ENCODE results near the gene GET3. TPM values are rescaled to one million over a fixed set of nuclear protein-coding genes. Genes with fewer than 3 reads are reported as not detected.

The GET3 gene
- total RNA-seq: 100 and 112 TPM in 2 replicates

DNA sequence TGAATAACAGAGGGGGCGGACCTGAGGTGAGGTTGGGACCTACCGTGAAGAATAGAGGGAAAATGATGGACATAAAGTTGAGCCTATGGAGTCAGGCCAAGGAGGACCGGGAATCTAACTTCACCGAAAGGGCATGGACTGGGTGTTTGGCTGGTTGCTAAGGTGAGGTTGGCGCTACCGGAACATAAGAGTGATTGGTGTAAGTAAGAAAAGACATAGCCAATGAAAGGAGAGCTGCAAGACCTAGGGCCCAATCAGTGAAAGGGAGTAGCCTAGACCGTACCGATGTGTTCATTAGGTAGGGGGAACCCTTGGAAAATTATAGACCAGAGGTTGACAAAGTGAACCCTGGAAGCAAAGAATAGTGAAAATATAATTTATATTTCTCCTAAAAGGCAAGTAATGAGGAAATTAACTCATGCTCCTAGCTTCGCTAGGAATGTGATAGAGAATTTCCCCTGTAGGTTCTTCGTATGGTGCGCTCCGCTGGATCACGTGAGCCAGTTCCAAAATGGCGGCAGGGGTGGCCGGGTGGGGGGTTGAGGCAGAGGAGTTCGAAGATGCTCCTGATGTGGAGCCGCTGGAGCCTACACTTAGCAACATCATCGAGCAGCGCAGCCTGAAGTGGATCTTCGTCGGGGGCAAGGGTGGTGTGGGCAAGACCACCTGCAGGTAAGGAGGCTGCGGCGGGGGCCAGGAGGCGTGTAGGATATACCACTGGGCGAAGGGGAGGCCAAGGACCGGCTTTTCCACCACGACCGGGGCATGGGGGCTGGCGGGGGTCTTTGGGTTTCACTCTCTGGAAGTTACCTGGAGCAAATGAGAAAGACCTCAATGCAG, at the start of gene GET3:
GET3 (plus strand) TSS at position 503 of the 840 bp plus-strand sequence; CDS start at position 512, 9 bp downstream.

DNA sequence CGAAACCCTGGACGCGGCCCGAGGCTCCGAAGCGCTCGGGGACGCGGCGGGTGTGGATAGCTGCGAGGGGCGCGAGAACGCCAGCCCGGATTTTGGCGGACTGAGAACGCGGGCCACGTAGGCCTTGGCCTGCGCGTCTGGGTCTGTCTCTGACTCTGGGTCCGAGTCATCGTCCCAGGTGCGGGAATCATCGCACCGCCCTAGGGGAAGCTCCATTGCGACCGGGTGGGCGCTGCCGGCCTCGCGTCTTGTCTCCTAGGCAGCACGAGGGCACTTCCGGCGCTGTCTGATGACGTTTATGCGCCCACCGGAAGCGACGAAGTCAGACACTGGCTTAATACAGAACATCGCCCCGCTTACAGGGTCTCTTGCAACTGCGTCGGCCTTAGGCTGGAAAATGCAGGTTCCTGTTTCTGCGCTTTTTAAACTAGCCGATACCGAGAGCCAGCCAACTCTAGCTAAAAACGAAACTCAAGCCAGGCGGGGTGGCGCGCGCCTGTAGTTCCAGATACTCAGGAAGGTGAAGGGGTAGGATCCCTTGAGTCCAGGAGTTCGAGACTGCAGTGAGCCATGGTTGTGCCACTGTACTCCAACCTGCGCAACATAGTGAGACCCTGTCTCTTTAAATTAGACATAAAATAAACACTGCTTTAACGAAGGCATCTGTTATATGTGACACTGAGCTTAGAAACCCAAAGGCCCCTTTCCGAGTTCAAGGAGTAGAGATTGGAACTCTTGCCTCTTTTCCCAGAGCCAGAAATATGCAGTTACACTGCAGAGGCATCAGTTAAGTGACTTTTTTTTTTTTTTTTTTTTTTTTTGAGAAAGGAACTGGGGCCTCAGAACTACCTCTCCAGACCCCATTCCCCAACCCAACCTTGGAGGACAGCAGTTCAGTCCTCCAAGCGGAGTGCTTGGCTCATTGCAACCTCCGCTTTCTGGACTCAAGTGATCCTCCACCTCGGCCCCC, 40.6 kb upstream of the GET3 start, which contains the start of gene FBXW9:
FBXW9 (minus strand) TSS at position 266 of the 970 bp plus-strand sequence; CDS start at position 216, 50 bp downstream.

DNA sequence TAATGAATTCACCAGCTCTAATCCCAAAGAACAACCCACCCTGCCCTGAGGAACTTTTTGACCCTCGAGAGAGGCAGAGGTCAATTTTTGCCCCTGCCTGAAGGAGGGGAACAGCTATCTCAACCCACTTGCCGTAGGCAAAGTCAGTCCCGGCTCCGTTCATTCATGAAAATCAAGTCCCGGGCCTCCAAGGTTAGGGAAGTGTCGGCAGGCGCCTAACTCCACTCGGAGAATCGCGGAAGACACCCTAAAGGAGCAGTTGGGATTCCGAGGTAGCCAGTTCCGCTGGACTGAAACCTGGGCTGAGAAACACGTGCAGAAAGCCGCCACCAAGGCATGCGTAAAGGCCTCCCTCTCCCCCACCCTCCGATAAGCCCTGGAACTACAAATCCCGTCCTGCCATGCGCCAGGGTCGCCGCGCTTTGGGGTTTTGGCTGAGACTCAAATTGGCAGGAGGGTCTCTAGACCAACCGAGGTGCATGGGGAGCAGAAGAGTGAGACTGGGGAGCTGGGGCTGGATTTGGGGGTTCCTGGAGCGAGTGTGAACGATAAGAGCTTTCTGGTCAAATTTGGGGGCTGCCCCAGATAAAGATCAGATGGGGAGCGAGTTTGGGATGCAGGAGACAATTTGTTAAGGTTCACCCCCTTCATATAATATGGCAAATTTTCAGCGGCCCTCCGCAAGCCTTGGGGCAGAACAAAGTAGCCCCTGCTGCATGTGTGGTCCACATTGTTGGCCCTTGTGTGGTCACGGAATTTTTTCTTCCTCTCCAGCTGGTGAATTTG, 13.5 kb upstream of the GET3 start, which contains the start of gene TNPO2:
TNPO2 (minus strand) TSS at position 292 of the 786 bp plus-strand sequence. CDS start 2,955 bp downstream, outside the sequence.

DNA sequence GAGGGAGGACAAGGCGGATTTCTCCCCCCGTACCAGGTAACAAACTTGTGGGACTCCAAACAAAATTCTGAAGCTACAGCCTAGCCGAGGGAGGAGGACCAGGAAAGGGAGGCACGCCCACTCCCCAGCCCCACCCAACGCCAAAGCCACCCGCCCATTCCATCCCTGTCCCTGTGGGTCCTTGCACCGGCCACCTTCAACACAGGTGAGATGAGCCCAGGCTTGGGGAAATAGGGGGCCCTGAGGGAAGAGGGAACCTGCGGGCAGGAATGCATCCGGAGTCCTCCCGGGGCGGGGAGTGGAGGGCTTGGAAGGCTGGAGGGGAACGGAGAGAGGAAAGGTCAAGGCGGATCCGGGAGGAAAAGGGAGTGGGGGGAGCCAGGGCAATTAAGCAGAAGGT, 14.3 kb downstream of the GET3 start, which contains the start of gene BEST2:
BEST2 (plus strand) TSS at position 157 of the 400 bp plus-strand sequence. CDS start 802 bp downstream, outside the sequence.

DNA sequence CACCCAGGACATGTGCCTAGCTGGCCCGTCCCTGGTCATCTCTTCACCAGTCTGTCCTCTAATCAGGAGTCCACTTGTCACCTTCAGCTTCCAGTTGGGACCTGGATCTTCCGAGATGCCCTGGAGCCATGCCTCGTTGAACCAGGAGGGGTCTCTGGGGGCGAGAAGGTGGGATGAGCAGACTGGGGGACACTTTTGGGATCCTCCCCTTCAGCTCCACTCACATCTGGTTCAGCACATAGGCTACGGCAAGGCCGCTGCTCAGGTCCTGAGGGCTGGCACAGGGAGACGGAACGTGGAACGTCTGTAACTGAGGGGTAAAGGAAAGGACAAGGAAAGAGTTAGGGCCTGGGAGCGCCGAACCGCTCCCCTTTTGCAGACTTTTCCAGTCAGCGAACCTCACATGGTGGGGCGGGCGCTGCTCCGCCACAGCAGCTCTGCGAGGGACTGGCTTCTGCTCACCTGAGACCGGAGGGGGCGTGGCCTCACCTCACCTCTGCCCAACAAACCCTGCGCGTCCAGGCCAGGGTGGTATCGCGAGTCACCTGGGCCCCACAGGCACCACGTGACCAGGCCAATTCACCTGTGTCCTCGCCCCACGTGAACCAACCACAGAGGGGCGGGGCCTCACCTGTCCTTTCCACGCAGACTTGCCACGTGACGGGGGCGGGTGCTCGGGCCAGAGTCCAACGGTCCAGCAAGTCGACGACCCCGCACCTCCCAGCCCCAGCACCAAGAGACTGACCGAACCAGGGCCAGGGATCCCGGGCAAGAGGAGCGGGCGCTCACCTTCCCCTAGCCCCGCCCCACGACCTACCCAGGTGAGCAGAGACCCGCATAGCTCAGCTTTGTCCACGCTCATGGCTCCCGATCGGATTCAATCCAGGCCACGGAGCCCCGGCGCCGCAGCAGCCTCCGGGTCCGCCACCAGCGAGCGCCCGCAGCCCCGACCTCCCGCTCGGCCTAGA, 37.6 kb downstream of the GET3 start, which contains the start of gene HOOK2:
HOOK2 (minus strand) TSS at position 965 of the 968 bp plus-strand sequence; CDS start at position 862, 103 bp downstream.

DNA sequence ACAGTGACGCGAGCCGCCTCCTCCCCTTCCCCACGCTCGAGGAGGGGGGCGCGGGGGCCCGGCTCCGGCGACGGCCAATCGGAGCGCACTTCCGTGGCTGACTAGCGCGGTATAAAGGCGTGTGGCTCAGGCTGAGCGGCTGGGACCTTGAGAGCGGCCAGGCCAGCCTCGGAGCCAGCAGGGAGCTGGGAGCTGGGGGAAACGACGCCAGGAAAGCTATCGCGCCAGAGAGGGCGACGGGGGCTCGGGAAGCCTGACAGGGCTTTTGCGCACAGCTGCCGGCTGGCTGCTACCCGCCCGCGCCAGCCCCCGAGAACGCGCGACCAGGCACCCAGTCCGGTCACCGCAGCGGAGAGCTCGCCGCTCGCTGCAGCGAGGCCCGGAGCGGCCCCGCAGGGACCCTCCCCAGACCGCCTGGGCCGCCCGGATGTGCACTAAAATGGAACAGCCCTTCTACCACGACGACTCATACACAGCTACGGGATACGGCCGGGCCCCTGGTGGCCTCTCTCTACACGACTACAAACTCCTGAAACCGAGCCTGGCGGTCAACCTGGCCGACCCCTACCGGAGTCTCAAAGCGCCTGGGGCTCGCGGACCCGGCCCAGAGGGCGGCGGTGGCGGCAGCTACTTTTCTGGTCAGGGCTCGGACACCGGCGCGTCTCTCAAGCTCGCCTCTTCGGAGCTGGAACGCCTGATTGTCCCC, 54.2 kb downstream of the GET3 start, which contains the start of gene JUNB:
JUNB (plus strand) TSS at position 142 of the 706 bp plus-strand sequence; CDS start at position 428, 286 bp downstream.

Other genes starting within 250 kb of the GET3 start
- 7.9 and 9.3 TPM in 2 replicates for gene ZNF564, start 186.0 kb upstream of the GET3 start, total RNA-seq
- 5.3 and 7.5 TPM in 2 replicates for gene ZNF490, start 126.7 kb upstream of the GET3 start, total RNA-seq
- 14.7 and 17.7 TPM in 2 replicates for gene ZNF791, start 126.6 kb upstream of the GET3 start, total RNA-seq
- gene MAN2B1, start 70.8 kb upstream of the GET3 start, total RNA-seq: 26.0 and 31.8 TPM in 2 replicates
- 8.5 and 11.5 TPM in 2 replicates for gene WDR83, start 70.7 kb upstream of the GET3 start, total RNA-seq
- gene DHPS, start 55.6 kb upstream of the GET3 start, total RNA-seq: 47.2 and 63.5 TPM in 2 replicates
- not detected in 2 replicates for gene GNG14, start 49.5 kb upstream of the GET3 start, total RNA-seq
- 3.6 and 3.8 TPM in 2 replicates for gene FBXW9, start 40.9 kb upstream of the GET3 start, total RNA-seq
- gene TNPO2, start 13.6 kb upstream of the GET3 start, total RNA-seq: 27.7 and 34.1 TPM in 2 replicates
- 135 and 166 TPM in 2 replicates for gene TRIR, start 2.8 kb upstream of the GET3 start, total RNA-seq
- gene BEST2, start 14.3 kb downstream of the GET3 start, total RNA-seq: not detected in 2 replicates
- gene HOOK2, start 38.1 kb downstream of the GET3 start, total RNA-seq: 16.9 and 18.3 TPM in 2 replicates
- 76.1 and 137 TPM in 2 replicates for gene JUNB, start 54.0 kb downstream of the GET3 start, total RNA-seq
- gene PRDX2, start 64.3 kb downstream of the GET3 start, total RNA-seq: 181 and 208 TPM in 2 replicates
- gene THSD8, start 64.6 kb downstream of the GET3 start, total RNA-seq: not detected in 2 replicates
- 20.1 and 27.3 TPM in 2 replicates for gene RNASEH2A, start 69.1 kb downstream of the GET3 start, total RNA-seq
- gene RTBDN, start 97.1 kb downstream of the GET3 start, total RNA-seq: not detected in 2 replicates
- 0.13 and 0.19 TPM in 2 replicates for gene MAST1, start 101.0 kb downstream of the GET3 start, total RNA-seq
- gene DNASE2, start 144.0 kb downstream of the GET3 start, total RNA-seq: 31.8 and 34.1 TPM in 2 replicates
- gene KLF1, start 149.7 kb downstream of the GET3 start, total RNA-seq: not detected in 2 replicates
- 12.7 and 16.5 TPM in 2 replicates for gene GCDH, start 153.7 kb downstream of the GET3 start, total RNA-seq
- gene SYCE2, start 181.8 kb downstream of the GET3 start, total RNA-seq: 0.19 and 0.26 TPM in 2 replicates
- gene FARSA, start 196.2 kb downstream of the GET3 start, total RNA-seq: 43.6 and 58.0 TPM in 2 replicates
- gene CALR, start 201.1 kb downstream of the GET3 start, total RNA-seq: 2,036 and 2,214 TPM in 2 replicates
- gene RAD23A, start 208.4 kb downstream of the GET3 start, total RNA-seq: 68.6 and 83.4 TPM in 2 replicates
- gene GADD45GIP1, start 219.7 kb downstream of the GET3 start, total RNA-seq: 31.5 and 46.9 TPM in 2 replicates
- 0.12 and 0.13 TPM in 2 replicates for gene DAND5, start 232.1 kb downstream of the GET3 start, total RNA-seq

All from aortic smooth muscle cell (primary cell).